NB4 (cell line): Measurements from ENCODE around the gene RPS26.
A peak's percentile ranks its signal among the peaks of the same experiment; 100 is the strongest.

Experiments
- DNase-seq: peaks from one replicate; pipeline ENCODE4 v3.0.0; 2010; ENCODE audit warnings: low read depth
- H3K4me3 ChIP-seq: one replicate; pipeline ENCODE4 v1.5.1; 2011; ENCODE audit warnings: mild to moderate bottlenecking, low read depth, low read length, moderate library complexity
- CTCF ChIP-seq: IDR thresholded peaks from one replicate; pipeline ENCODE4 v1.5.1; 2012; ENCODE audit warnings: low read depth, low read length
- MAX ChIP-seq: IDR thresholded peaks from 2 replicates; pipeline ENCODE4 v1.6.1; 2011; ENCODE audit warnings: low read depth, low read length
- MYC ChIP-seq: IDR thresholded peaks from 2 replicates; pipeline ENCODE4 v1.6.1; 2011; ENCODE audit warnings: low read depth, low read length
- POLR2A ChIP-seq: IDR thresholded peaks from 2 replicates; pipeline ENCODE4 v1.6.1; 2011; ENCODE audit warnings: mild to moderate bottlenecking; ENCODE audit not compliant: insufficient read length; ENCODE audit errors: extremely low read depth

Gene RPS26

GRCh38 chr12:56084958-56085543, 43.3 kb downstream of the RPS26 start:
- TF ChIP-seq POLR2A (no peak), CTCF (peak; percentile 98)
- H3K4me3 ChIP-seq: no peak overlapping the region
- peak; percentile 73 for DNase-seq

- DNase-seq: no peak
- TF ChIP-seq CTCF: no peak
- no peak overlapping the region for H3K4me3 ChIP-seq
Measured at GRCh38 chr12:56086096-56086495, 44.4 kb downstream of the RPS26 start.

- DNase-seq: no peak
- no peak overlapping the region for H3K4me3 ChIP-seq
- TF ChIP-seq MAX: no peak
- TF ChIP-seq CTCF: no peak
- TF ChIP-seq MYC: no peak
- no peak for TF ChIP-seq POLR2A
Measured at GRCh38 chr12:56086608-56087007, 44.9 kb downstream of the RPS26 start.

GRCh38 chr12:56087220-56087619, 45.5 kb downstream of the RPS26 start:
- H3K4me3 ChIP-seq: no peak overlapping the region
- no peak for DNase-seq
- no peak for TF ChIP-seq POLR2A
- TF ChIP-seq MAX: no peak
- no peak for TF ChIP-seq CTCF
- TF ChIP-seq MYC: no peak
